ENCODE measurements around the gene C6orf120. TPM values are rescaled to one million over a fixed set of nuclear protein-coding genes. Genes with fewer than 3 reads are reported as not detected.

The C6orf120 gene
- total RNA-seq, 1 donor from 2014 or later: 21.4 TPM

- H3K9me3 ChIP-seq: no peaks in the 10 kb centered on the region
- DNase-seq (ENCODE audit: extremely low spot score in 2 of 2): peak in 1 of 2 donors; percentile 94
- H3K4me1 ChIP-seq: no peaks in the 10 kb centered on the region
- H3K27me3 ChIP-seq: no peaks in the 10 kb centered on the region
- TF ChIP-seq CTCF (IDR thresholded peaks at IDR 0.05) (no peak), POLR2AphosphoS5 (IDR thresholded peaks at IDR 0.05; ENCODE audit: insufficient read depth in 1 of 2, low read depth in 1 of 2) (no peak)
- no peak overlapping the region for H3K27ac ChIP-seq
- H3K36me3 ChIP-seq: peaks cover 0 to 7% of the 10 kb centered on the region in 2 donors
- intact Hi-C loops (cut with DNase I): no loop called here
- H3K4me3 ChIP-seq: no peak overlapping the region
These were observed 45.2 kb upstream of the C6orf120 start for GRCh38 chr6:169656546-169657283.

GRCh38 chr6:169657284-169657610 is 44.7 kb upstream of the C6orf120 start:
- peaks cover 0 to 7% of the 10 kb centered on the region in 2 donors for H3K36me3 ChIP-seq
- H3K27ac ChIP-seq: no peak overlapping the region
- H3K4me1 ChIP-seq: no peaks in the 10 kb centered on the region
- DNase-seq (ENCODE audit: extremely low spot score in 2 of 2): no peak
- intact Hi-C loops (cut with DNase I): no loop called here
- TF ChIP-seq POLR2AphosphoS5 (IDR thresholded peaks at IDR 0.05; ENCODE audit: insufficient read depth in 1 of 2, low read depth in 1 of 2) (no peak), CTCF (IDR thresholded peaks at IDR 0.05) (no peak), POLR2A (IDR thresholded peaks at IDR 0.05) (no peak)
- H3K4me3 ChIP-seq: no peak overlapping the region
- H3K27me3 ChIP-seq: no peaks in the 10 kb centered on the region
- H3K9me3 ChIP-seq: no peaks in the 10 kb centered on the region

GRCh38 chr6:169659820-169660610 is 41.9 kb upstream of the C6orf120 start:
- Histone ChIP-seq H3K4me1 (no peaks in the 10 kb centered on the region), H3K4me3 (no peak overlapping the region), H3K36me3 (peaks cover 0 to 26% of the 10 kb centered on the region in 2 donors), H3K27me3 (no peaks in the 10 kb centered on the region), H3K9me3 (no peaks in the 10 kb centered on the region), H3K27ac (no peak overlapping the region)
- DNase-seq (ENCODE audit: extremely low spot score in 2 of 2): peak in 1 of 2 donors; percentile 64
- TF ChIP-seq POLR2AphosphoS5 (IDR thresholded peaks at IDR 0.05; ENCODE audit: insufficient read depth in 1 of 2, low read depth in 1 of 2): no peak
- TF ChIP-seq CTCF (IDR thresholded peaks at IDR 0.05): no peak
- no peak for TF ChIP-seq POLR2A (IDR thresholded peaks at IDR 0.05)
- intact Hi-C loops (cut with DNase I): no loop called here

- no peaks in the 10 kb centered on the region for H3K4me1 ChIP-seq
- intact Hi-C loops (cut with DNase I): no loop called here
- no peak for TF ChIP-seq CTCF (IDR thresholded peaks at IDR 0.05)
- TF ChIP-seq POLR2A (IDR thresholded peaks at IDR 0.05): no peak
- no peak for TF ChIP-seq POLR2AphosphoS5 (IDR thresholded peaks at IDR 0.05; ENCODE audit: insufficient read depth in 1 of 2, low read depth in 1 of 2)
- DNase-seq (ENCODE audit: extremely low spot score in 2 of 2): peak in 1 of 2 donors; percentile 89
- H3K27me3 ChIP-seq: no peaks in the 10 kb centered on the region
- H3K36me3 ChIP-seq: peaks cover 0 to 26% of the 10 kb centered on the region in 2 donors
- no peak overlapping the region for H3K27ac ChIP-seq
- H3K4me3 ChIP-seq: no peak overlapping the region
- H3K9me3 ChIP-seq: no peaks in the 10 kb centered on the region
These were observed 41.1 kb upstream of the C6orf120 start for GRCh38 chr6:169660751-169661390.
